Activated CD4-positive, CD25-positive, alpha-beta regulatory T cell (primary cell): Measurements from ENCODE around the gene S100G.
A peak's percentile ranks its signal among the peaks of the same experiment; 100 is the strongest.

Experiments used
- DNase-seq, 4 experiments: peaks; one replicate each; lab custom pipeline; 2025; lab: John Stamatoyannopoulos, UW

The S100G gene

DNA sequence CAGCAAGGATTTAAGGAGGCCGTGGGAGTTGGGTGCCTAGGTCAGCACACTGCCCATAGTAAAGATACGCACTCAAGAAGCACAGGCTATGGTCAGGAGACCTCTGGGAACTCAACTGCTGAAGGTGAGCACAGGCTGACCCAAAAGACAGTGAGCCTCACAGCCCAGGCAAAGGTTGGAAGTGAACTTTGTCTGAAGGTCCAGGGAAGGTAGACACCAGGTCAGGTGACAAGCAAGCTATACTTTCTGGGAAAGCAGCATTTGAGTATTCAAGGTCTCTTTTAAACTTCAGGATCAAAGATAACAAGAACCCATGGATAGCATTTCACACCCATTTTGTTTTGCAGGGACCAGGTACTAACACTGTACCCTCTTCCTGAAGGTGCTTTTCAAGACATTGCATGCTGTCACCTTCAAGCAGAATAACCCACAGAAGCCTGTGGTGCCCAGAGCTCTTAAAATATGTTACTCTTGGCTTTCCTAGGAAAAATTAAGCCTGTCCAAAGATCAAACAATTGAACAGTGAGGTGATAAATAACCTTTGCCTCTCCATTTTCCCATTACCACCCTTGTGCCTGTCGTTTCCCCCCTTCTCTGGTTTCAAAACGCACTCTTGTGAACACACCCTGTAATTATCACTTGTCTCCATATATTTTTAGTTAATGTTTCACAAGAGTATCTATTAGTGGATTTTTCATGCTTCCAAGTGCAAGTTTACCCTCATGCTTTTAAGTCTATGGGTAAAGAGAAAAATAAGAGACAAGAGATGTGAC is 3.4 kb upstream of the S100G start:
- DNase-seq = no peak

DNA sequence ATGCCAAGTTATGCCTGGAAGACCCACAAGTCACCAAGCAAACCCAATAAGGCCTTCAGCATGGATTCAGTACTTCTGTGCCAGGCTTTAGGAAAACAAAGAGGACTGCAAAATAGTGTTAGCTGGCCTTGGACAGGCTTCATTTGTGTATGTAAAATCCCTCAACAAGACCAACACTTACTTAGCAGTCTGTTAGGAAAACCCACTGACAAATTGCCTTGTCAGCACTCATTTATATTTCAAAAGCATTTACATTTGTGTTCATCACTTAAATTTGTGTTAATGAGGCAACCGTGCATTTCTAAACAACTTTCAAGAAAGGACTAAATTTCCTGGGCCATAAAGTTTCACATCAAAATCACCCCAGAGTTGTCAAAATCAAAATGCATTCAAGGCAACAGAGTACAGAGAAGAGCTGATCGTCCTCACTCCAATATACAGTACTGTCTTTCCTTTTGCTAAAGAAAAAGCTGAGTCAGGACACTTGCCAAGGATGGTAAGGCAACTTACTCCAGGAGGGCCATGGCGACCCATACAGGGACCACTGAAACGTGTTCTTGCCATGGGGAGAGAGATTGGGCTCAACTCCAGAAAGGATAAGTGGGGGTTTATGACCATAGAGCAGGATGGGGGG is 1.6 kb downstream of the S100G start:
- no peak for DNase-seq

DNA sequence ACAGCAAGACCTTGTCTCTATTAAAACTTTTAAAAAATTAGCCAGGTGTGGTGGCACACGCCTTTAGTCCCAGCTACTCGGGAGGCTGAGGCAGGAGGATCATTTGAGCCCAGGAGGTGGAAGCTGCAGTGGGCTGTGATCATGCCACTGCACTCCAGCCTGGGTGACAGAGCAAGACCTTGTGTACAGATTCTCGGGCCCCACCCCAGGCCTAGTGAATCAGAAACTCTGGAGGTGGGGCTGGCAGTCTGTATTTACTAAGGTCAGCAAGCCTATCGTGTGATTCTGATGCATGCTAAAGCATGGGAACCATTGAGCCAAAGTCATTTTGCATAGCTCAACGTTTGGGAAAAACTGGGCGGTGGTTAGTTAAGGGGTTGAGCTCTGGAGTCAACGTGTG is 3.5 kb downstream of the S100G start:
- no peak for DNase-seq

DNA sequence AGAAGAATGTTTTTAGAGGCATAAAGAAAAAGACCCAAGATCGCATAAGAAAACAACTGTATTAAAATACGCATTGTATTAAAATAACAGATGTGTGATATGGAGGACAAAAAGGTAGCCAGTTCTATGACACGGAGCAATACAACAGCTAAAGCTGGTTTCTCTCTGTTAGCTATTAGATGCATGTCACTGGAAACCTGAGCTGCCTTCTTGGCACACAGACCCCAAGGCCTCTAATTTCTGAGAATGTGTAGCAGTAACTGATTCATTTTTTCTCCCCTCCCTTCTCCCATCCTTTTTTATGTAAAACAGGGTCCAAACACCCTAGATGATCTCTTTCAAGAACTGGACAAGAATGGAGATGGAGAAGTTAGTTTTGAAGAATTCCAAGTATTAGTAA is 4.1 kb downstream of the S100G start:
- no peak for DNase-seq

DNA sequence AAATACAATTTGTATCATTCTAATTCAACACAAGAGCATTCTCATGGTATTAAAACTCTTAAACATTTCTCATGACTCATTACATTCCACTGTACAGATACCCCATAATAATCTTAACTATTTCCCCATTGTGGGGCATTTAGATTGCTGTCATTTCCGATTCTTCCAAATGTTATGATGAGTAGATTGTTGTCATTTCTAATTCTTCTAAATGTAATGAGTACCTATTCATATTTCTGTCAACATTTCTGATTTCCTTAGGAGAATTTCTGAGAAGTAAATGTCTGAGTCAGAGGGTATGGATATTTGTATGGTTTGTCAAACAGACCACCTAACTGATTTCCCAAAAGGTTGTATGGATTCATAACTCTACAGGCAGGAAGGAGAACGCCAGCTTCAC is 8.3 kb downstream of the S100G start:
- no peak for DNase-seq

DNA sequence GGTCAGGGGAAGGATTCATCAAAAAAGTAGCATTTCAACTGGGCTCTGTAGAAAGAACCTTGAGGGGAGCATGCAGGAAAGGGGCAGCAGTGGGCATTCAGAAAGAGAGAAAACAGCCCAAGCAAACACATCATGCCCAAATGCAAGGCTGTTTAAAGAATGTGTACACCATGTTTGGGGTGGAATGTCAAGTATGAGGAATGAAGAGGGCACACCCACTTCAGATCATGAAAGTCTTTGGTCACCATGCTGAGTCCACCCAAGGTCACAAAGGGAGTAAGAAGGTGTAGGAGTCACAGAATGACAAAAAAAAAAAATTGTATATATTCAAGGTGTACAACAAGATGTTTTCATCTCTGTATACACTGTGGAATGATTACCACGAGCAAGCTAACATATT is 9.4 kb downstream of the S100G start:
- no peak for DNase-seq

DNA sequence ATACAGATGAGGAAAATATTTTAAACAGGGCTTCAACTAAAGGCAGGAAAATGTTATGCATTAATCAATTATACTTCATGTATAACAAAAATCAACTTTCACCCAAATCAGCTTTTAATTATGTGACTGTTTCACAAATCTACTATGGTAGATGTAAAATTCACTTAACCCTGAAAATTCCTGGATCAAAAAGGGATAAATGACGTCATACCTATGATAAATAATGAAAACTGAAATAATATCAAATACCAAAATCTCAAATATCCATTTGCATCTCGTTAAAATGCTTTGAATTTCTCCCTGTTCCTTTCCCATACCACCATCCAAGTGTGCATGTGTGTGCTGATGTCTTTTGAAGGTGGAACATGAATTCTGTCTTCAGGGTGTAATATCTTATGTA is 11.5 kb downstream of the S100G start:
- no peak for DNase-seq

DNA sequence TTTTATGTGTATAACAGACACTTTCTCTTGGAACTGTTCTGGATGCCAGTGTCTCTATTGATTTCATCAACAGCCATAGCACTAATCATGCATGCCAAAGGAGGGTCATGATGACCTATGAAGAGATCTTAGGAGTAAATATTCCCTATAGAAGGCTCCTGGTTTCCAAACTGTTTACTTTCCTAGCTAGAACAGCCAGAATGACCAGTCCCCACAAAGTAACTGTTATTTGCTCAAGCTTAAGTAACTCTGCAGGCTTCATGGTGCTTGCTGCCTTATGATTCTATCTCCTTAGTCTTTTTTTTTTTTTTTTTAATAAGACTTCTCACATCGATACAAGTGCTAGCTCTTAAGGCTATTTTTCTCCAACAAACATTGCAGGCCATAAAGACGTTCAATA is 12.4 kb downstream of the S100G start:
- DNase-seq = no peak

DNA sequence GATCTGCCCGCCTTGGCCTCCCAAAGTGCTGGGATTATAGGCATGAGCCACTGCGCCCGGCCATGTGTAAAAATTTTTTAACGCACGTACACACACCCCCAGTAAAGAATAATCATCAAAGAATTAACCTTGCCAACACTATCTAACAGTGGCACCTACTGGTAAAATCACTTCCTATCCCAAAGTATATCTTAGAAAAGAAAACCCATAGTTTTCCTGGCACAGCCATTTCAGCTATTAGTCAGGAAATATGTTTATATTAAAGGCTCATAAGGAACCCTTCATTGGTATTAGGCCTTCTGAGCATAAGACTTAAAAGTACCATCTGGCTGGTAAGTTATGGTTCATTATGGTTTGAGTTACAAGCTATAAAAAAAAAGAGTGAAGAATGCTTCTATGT is 14.1 kb downstream of the S100G start:
- DNase-seq = no peak

DNA sequence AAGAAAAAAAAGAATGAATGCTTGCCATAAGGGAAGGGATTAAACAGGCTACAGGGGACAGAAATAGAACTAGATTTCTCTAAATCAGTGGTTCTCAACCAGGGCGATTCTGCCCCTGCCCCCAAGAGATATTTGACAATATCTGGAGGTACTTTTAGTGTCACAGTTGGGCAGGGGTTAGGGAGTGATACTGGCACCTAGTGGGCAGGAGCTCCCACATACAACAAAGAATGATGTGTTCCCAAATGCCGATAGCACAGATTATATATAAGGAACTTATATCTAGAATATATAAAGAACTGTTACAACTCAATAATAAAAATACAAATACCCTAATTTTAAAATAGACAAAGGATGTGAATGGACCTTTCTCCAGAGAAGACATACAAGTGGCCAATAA is 14.7 kb downstream of the S100G start:
- DNase-seq = no peak

DNA sequence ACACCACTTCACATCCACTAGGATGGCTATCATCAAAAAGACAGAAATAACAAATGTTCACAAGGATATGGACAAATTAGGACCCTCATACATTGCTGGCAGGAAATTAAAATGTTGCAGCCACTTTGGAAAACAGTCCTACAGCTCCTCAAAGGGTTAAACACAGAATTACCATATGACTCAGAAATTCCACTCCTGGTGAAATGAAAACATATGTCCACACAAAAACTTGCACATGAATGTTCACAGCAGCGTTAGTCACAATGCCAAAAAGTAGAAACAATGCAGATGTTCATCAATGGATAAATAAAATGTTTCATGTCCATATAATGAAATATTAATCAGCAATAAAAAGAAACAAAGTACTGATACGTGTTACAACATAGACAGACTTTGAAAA is 15.1 kb downstream of the S100G start:
- no peak for DNase-seq

DNA sequence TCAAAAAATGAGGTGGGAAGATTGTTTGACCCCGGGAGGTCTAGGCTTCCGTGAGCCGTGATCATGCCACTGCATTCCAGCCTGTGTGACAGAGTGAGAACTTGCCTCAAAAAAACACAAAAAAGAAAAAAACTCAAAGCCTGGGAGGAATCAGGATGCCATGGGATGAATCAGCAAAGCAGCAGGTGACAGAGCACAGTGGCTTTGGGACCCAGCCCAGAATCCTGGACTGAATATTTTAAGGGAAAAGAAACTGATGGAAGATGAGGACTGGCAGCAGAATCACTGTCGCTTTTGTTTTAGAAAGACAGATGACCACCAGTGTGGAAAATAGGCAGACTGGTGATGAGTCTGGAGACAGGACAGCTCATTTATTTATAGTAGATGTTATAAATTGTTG is 16.6 kb downstream of the S100G start:
- no peak for DNase-seq

DNA sequence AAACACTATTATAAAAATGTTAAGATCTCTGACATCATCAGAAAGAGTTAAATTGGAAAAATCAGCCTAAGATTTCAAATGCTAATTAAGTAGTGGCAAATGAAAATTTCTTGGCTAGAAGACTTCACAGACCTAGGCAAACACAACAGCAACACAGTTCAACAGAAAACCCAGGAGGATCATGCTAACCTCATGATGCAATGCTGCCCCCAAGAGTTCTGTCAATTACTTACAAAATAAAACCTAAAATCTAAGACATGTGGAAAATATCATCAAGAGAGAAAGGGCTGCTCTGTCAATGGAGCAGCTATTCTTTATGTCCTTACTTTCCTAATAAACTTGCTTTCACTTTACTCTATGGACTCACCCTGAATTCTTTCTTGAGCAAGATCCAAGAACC is 21.0 kb downstream of the S100G start:
- DNase-seq = no peak

DNA sequence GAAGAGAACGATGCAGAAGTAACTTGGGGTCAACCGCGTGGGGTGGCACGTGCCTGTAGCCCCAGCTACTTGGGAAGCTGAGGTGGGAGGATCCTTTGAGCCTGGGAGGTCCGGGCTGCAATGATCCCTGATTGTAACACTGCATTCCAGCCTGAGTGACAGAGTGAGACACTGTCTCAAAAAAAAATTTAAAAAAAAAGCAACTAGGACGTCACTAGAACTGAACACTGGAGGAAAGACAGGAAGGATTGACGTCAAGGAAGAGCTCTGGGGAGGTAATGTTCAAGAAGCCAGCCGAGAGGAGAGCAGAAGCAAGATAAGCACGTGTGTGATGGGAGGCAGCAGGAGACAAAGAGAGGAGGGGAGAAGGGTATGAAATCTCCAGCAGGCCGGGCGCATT is 28.7 kb downstream of the S100G start:
- DNase-seq = no peak

DNA sequence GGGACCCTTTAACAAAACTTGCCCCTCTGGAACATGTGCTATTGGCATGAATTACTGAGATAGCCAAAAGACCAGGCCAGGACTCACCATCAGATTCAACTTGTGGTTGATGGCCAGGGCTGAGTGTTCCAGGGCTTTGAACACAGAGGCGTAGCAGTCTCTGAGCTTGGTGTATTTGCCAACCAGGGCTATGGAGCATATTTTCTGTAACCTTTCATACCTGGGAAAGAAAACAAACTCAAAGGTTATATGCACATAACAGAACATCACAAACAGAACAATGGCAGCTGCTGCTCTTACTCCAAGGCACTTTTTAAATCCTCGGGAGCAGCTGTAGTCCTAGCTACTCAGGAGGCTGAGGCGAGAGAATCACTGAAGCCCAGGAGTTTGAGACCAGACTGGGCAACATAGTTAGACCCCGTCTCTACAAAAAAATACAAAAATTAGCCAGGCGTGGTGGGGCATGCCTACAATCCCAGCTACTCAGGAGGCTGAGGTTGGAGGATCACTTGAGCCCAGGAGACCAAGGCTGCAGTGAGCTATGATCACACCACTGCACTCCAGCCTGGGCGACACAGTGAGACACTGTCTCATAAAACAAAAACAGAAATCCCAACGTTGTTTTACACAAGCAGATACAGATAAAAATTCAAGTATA is 33.2 kb downstream of the S100G start:
- DNase-seq = no peak

DNA sequence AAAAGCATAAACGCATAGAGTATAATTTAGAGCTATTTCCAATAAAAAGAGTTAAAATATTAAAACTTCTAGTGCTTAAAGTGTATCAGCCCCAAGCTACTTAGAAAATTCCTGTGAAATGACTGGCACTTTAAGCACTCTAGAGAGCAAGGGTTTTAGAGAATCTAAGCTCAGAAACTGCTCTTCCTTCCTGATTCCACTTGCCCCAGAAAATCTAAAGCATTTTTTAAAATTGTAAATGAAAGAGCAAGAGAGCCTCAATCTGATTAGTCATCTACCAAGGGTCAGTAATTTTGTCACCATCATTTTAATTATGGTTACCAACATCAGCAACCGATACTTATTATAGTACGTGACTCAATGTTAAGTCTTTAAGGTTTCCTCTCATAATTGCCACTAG is 37.6 kb downstream of the S100G start:
- no peak for DNase-seq

DNA sequence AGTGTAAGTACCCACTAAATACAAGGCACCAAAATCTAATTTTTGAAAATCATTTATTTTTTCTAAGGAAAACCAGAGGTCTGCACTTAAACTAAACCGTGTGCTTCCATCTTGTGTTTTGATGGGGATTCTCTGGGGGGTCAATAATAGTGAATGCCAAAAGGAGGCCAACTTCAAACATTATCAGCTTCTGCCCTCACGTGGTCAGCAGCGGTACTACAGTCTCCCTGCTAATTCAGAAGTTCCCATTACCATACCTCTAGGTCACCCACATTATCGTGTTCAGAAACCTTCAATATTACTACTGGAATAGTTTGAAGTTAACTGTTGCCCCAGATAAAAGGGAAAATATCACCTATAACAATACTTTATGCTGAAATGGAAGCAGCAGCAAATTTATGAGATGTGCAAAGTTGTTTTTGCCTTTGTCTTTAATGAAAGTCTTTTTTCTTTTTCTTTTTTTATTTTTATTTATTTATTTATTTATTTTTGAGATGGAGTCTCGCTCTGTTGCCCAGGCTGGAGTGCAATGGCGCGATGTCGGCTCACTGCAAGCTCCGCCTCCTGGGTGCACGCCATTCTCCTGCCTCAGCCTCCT is 45.2 kb downstream of the S100G start:
- peak; percentile 1 to 60 (median 24) for DNase-seq

DNA sequence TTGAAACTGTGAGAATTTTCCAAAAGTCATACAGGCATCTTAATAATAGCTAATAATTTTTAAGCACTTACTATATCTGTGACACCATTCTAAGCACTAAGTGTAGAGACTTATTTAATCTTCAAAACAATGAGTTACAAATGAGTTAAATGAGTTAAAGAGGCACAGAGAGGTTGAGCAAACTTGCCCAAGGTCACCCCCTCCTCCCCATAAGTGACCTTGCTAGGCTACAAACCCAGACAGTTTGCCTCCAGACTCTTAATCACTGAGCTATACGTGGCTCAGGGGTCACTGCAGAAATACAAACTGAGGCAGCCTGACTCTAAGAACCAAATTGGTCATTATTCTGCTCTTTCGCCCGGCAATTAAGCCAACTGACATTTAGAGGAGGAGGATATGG is 47.0 kb downstream of the S100G start:
- no peak for DNase-seq

DNA sequence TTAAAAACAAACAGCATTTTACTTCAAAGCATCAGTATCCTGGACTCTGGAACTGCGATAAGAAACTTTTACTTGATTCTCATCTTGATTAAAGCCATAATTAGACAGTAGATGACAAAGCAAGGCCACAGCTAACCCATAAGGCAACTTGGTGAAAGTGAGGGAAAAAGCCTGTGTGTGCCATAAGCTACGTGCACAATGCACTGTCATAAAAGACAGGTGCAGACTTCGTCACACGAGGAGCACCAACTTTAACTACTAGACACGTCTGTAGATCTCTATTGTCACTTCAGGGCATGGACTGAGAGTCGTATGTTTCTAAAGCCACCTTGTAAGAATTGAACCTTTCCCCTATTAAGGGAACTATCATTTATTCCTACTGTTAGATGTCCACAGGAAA is 49.4 kb downstream of the S100G start:
- no peak for DNase-seq

DNA sequence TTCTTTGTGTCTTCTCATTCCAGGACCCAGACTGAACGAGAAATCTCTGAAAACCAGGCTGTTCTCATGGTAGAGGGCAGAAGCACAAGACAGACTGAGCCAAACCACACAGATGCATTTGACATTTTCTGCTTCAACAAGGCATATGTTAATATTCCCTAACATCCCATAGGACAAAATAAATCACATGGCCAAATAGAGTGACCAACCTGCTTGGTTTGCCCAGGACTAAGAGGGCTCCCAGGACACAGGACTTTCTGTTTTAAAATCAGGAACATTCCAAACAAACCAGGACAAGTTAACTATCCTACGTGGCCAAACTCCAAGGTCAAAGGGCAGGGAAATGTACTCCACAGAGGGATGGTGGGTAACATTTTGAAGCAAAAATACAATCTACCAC is 50.8 kb downstream of the S100G start:
- no peak for DNase-seq

DNA sequence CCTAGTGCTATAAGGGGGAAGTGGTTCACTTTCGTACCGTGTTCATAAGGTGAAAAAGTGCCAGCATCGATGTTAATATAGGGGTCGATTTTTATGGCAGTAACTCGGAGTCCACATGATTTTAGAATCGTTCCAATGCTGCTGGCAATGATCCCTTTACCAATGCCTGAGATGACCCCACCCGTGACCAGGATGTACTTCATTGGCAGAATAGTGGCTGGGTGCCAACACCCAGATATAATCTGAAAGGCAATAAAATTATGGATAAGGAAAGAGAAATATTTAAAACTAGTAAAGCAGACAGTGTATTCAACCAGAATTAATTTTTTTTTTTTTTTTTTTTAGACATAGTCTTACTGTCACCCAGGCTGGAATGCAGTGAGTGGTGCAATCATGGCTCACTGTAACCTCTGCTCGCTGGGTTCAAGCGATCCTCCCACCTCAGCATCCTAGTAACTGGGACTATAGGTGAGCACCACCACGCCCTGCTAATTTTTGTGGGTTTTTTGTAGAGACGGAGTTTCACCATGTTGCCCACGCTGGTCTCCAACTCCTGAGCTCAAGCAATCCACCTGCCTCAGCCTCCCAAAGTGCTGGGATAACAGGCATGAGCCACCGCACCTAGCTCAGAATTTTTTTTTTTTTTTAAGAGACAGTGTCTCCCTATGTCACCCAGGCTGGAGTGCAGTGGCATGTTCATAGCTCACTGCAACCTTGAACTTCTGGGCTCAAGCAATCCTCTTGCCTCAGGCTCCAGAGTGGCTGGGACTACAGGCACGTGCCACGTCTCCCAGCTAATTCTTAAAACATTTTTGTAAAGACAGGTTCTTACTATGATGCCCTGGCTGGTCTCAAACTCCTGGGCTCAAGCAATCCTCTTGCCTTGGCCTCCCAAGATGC is 53.0 kb downstream of the S100G start:
- no peak for DNase-seq
